SK-N-SH treated with all-trans-retinoic acid at 6 μM for 48 hours (cell line): Measurements from ENCODE around the gene TEX26.

ENCODE experiments used
- ATAC-seq: fragments of 200-7000 bp; cut with Tn5 transposase; 3 replicates; pipeline ENCODE4 v1.9.1; 2020; ENCODE audit warnings: mild to moderate bottlenecking, moderate library complexity
- ARNTL ChIP-seq: fragments of 450-650 bp; formaldehyde crosslinking; IDR thresholded peaks from 2 replicates; pipeline ENCODE4 v1.5.0; 2020; ENCODE audit warnings: low read depth, mild to moderate bottlenecking, moderate library complexity, borderline replicate concordance
- BACH2 ChIP-seq: fragments of 250-450 bp; sonication (Bioruptor Pico); IDR thresholded peaks from 2 replicates; pipeline ENCODE4 v1.9.0; 2021; ENCODE audit warnings: mild to moderate bottlenecking, borderline replicate concordance
- CREB5 ChIP-seq: fragments of 250-450 bp; sonication (Bioruptor Pico); IDR thresholded peaks from 2 replicates; pipeline ENCODE4 v1.5.1; 2020; ENCODE audit warnings: low read depth, mild to moderate bottlenecking, moderate library complexity
- CSDC2 ChIP-seq: fragments of 250-450 bp; sonication (Bioruptor Pico); IDR thresholded peaks from 2 replicates; pipeline ENCODE4 v1.5.0; 2020; ENCODE audit warnings: mild to moderate bottlenecking, moderate library complexity
- ESRRG ChIP-seq: fragments of 250-450 bp; sonication (Bioruptor Pico); IDR thresholded peaks from 2 replicates; pipeline ENCODE4 v1.6.1; 2021; ENCODE audit warnings: mild to moderate bottlenecking
- GLIS3 ChIP-seq: fragments of 250-450 bp; sonication (Bioruptor Pico); IDR thresholded peaks from 2 replicates; pipeline ENCODE4 v1.5.0; 2020; ENCODE audit warnings: mild to moderate bottlenecking, moderate library complexity
- ISL1 ChIP-seq: fragments of 250-450 bp; sonication (Bioruptor Pico); IDR thresholded peaks from 2 replicates; pipeline ENCODE4 v2.1.2; 2022; ENCODE audit warnings: mild to moderate bottlenecking, moderate library complexity
- OSR1 ChIP-seq: fragments of 250-450 bp; sonication (Bioruptor Pico); IDR thresholded peaks from 2 replicates; pipeline ENCODE4 v1.8.0; 2022; ENCODE audit warnings: moderate library complexity, mild to moderate bottlenecking, inconsistent platforms
- PPARA ChIP-seq: fragments of 250-450 bp; sonication (Bioruptor Pico); IDR thresholded peaks from 2 replicates; pipeline ENCODE4 v1.5.0; 2020; ENCODE audit warnings: mild to moderate bottlenecking, borderline replicate concordance
- SNAI2 ChIP-seq: fragments of 250-450 bp; sonication (Bioruptor Pico); IDR thresholded peaks from 2 replicates; pipeline ENCODE4 v1.5.0; 2020; ENCODE audit warnings: mild to moderate bottlenecking, moderate library complexity
- TCF4 ChIP-seq: fragments of 250-450 bp; sonication (Bioruptor Pico); IDR thresholded peaks from 2 replicates; pipeline ENCODE4 v1.8.0; 2021; ENCODE audit warnings: mild to moderate bottlenecking, moderate library complexity, borderline replicate concordance
- ZC3H10 ChIP-seq: fragments of 250-450 bp; sonication (Bioruptor Pico); IDR thresholded peaks from 2 replicates; pipeline ENCODE4 v1.5.1; 2021; ENCODE audit warnings: mild to moderate bottlenecking, moderate library complexity
- ZFP3 ChIP-seq: fragments of 250-450 bp; sonication (Bioruptor Pico); IDR thresholded peaks from 2 replicates; pipeline ENCODE4 v1.5.0; 2020; ENCODE audit warnings: mild to moderate bottlenecking, moderate library complexity
- ZFP30 ChIP-seq: fragments of 450-650 bp; formaldehyde crosslinking; IDR thresholded peaks from 2 replicates; pipeline ENCODE4 v1.5.0; 2022; ENCODE audit warnings: mild to moderate bottlenecking, moderate library complexity
- ZNF565 ChIP-seq: fragments of 450-650 bp; formaldehyde crosslinking; conservative IDR thresholded peaks from 2 replicates; pipeline ENCODE4 v1.5.0; 2020; ENCODE audit warnings: low read depth, mild to moderate bottlenecking, moderate library complexity
- ZNF8 ChIP-seq: fragments of 450-650 bp; formaldehyde crosslinking; IDR thresholded peaks from 2 replicates; pipeline ENCODE4 v1.5.0; 2020; ENCODE audit warnings: mild to moderate bottlenecking, moderate library complexity
- TF ChIP-seq, protein P1 (sequence below): fragments of 250-450 bp; sonication (Bioruptor Pico); IDR thresholded peaks from 2 replicates; pipeline ENCODE4 v1.8.0; 2021; ENCODE audit warnings: low read depth, mild to moderate bottlenecking, moderate library complexity, borderline replicate concordance
- TF ChIP-seq, protein P2 (sequence below): fragments of 250-450 bp; sonication (Bioruptor Pico); IDR thresholded peaks from 2 replicates; pipeline ENCODE4 v1.8.0; 2020; ENCODE audit warnings: mild to moderate bottlenecking, moderate library complexity, borderline replicate concordance

TEX26 gene

GRCh38 chr13:30900952-30901749 lies 31.3 kb upstream of the TEX26 start (continued):
- TF ChIP-seq, protein P1, sequence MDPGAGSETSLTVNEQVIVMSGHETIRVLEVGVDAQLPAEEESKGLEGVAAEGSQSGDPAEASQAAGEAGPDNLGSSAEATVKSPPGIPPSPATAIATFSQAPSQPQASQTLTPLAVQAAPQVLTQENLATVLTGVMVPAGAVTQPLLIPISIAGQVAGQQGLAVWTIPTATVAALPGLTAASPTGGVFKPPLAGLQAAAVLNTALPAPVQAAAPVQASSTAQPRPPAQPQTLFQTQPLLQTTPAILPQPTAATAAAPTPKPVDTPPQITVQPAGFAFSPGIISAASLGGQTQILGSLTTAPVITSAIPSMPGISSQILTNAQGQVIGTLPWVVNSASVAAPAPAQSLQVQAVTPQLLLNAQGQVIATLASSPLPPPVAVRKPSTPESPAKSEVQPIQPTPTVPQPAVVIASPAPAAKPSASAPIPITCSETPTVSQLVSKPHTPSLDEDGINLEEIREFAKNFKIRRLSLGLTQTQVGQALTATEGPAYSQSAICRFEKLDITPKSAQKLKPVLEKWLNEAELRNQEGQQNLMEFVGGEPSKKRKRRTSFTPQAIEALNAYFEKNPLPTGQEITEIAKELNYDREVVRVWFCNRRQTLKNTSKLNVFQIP, result no peak
- TF ChIP-seq BACH2 (no peak), OSR1 (no peak), ZNF565 (no peak), PPARA (no peak), ESRRG (CRISPR knock-in tag) (no peak), ZFP3 (no peak), ZFP30 (no peak), CREB5 (CRISPR knock-in tag) (no peak), GLIS3 (CRISPR knock-in tag) (no peak), TCF4 (CRISPR knock-in tag) (no peak), ARNTL (no peak)
- TF ChIP-seq, all 23 proteins: peak for 0

- no peak for TF ChIP-seq ZNF8 (CRISPR knock-in tag)
- no peak for TF ChIP-seq BACH2
- TF ChIP-seq, protein P1, result no peak
- TF ChIP-seq, protein P2, sequence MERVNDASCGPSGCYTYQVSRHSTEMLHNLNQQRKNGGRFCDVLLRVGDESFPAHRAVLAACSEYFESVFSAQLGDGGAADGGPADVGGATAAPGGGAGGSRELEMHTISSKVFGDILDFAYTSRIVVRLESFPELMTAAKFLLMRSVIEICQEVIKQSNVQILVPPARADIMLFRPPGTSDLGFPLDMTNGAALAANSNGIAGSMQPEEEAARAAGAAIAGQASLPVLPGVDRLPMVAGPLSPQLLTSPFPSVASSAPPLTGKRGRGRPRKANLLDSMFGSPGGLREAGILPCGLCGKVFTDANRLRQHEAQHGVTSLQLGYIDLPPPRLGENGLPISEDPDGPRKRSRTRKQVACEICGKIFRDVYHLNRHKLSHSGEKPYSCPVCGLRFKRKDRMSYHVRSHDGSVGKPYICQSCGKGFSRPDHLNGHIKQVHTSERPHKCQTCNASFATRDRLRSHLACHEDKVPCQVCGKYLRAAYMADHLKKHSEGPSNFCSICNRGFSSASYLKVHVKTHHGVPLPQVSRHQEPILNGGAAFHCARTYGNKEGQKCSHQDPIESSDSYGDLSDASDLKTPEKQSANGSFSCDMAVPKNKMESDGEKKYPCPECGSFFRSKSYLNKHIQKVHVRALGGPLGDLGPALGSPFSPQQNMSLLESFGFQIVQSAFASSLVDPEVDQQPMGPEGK, result no peak
- no peak for TF ChIP-seq CREB5 (CRISPR knock-in tag)
- no peak for TF ChIP-seq SNAI2
- ATAC-seq, result no peak
Measured at GRCh38 chr13:30904043-30904442, 28.4 kb upstream of the TEX26 start.

DNA sequence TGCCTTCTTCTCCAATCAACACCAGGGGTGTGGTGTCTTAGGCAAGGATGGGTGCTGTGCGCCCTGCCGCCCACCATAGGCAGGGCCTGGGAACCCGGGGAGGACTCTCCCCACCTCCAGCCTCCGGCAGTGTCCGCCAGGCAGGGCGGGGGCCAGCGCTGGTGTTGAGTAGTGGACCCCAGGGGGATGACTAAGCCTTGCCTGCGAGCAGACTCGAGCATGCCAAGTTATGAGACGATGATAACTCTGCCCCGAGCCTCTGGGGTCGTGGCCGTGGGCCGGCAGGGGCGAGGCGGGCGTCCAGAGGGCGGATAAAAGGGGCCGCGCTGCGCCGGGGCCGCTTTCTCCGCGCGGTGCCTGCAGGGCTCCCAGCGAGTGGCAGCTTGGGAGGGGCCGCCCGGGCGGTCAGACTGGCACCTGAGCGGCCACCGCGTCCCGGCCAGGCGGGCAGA lies 26.5 kb upstream of the TEX26 start, which contains the start of gene MEDAG:
TSS of gene MEDAG (plus strand) at position 340 of the 452 bp plus-strand sequence. CDS start 245 bp downstream, outside the sequence.
- TF ChIP-seq TCF4 (CRISPR knock-in tag) (no peak), ZFP3 (no peak), OSR1 (no peak), ISL1 (no peak), ZNF565 (no peak), ESRRG (CRISPR knock-in tag) (no peak), ZFP30 (no peak), CSDC2 (no peak), ZC3H10 (no peak)
- TF ChIP-seq, protein P1, result no peak
- ATAC-seq, result no peak

DNA sequence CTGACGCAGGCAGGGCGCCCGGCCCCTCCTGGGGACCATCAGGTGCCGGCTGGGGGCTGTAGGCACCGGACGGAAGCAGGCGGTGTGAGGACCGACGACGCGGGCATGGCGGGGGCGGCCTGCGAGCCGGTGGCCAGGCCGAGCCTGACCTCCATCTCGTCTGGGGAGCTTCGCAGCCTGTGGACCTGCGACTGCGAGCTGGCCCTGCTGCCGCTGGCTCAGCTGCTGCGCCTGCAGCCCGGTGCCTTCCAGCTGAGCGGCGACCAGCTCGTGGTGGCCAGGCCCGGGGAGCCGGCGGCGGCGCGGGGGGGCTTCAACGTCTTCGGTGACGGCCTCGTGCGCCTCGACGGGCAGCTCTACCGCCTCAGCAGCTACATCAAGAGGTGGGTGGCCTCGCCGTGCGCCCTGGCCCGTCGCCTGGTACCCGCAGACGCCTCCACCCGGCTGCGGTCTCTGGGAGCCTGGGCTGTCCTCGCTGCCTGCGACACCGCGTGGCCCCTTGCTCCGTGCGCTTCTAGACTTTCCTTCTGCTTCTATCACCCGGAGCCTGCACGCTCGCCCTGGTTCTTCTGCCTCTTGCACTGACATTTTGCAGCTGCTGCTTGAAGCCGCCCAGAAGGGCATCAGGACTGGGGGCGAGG lies 25.9 kb upstream of the TEX26 start:
- TF ChIP-seq ZC3H10, result no peak
- no peak for ATAC-seq
